ENCODE data around the gene DYNC1I2.
"Not testable (repeated sequence)": the region's sequence is repeated elsewhere in the genome, so short reads cannot be mapped to it uniquely, and the experiment has no call there.

Gene DYNC1I2

GRCh38 chr2:171735991-171736710 is 48.9 kb downstream of the DYNC1I2 start:
- ChIA-PET POLR2A (no interaction called here), CTCF (no interaction called here)
- TF ChIP-seq PKNOX1 (IDR thresholded peaks at IDR 0.05) = no peak
- no peak for TF ChIP-seq HDGF (IDR thresholded peaks at IDR 0.05; ENCODE audit: borderline replicate concordance)
- no peak for DNase-seq (ENCODE audit: extremely low spot score)

GRCh38 chr2:171741189-171741588 is 53.9 kb downstream of the DYNC1I2 start:
- DNase-seq (ENCODE audit: extremely low spot score) = no peak
- ChIA-PET CTCF (no interaction called here), POLR2A (no interaction called here)
- TF ChIP-seq ELF4 (IDR thresholded peaks at IDR 0.05) (no peak), NFRKB (IDR thresholded peaks at IDR 0.05) (no peak), SUZ12 (IDR thresholded peaks at IDR 0.05) (no peak)

GRCh38 chr2:171742760-171743159 is 55.5 kb downstream of the DYNC1I2 start:
- TF ChIP-seq ARNT (IDR thresholded peaks at IDR 0.05) = no peak
- TF ChIP-seq ELF4 (IDR thresholded peaks at IDR 0.05) = no peak
- TF ChIP-seq LEF1 (IDR thresholded peaks at IDR 0.05; ENCODE audit: borderline replicate concordance) = no peak
- TF ChIP-seq CTBP1 (IDR thresholded peaks at IDR 0.05; ENCODE audit: borderline replicate concordance) = no peak
- ChIA-PET POLR2A (no interaction called here), CTCF (no interaction called here)
- no peak for DNase-seq (ENCODE audit: extremely low spot score)

DNA sequence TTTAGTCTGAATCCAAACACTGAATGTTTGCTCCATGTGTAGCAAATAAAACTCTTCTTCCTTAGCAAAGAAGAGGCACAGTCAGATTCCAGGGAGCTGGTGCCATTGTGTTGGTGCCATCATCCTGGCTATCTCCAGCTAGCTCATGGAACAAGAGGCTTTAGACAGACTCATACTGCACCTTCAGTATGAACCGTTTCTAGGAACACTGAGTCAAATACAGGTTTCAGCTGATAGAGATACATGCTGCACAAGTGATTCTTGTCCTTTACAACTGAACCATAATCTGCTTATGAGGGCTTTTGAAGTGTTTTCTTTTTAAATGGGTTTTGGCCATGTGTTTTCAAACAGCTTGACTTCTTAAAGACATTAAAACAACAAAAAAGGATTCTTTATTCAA is 57.9 kb downstream of the DYNC1I2 start:
- TF ChIP-seq BHLHE40 (IDR thresholded peaks at IDR 0.05; ENCODE audit: borderline replicate concordance) = no peak
- no peak for TF ChIP-seq CTBP1 (IDR thresholded peaks at IDR 0.05; ENCODE audit: borderline replicate concordance)
- CTCF ChIA-PET = no interaction called here
- DNase-seq (ENCODE audit: extremely low spot score) = no peak
- POLR2A ChIA-PET = no interaction called here

DNA sequence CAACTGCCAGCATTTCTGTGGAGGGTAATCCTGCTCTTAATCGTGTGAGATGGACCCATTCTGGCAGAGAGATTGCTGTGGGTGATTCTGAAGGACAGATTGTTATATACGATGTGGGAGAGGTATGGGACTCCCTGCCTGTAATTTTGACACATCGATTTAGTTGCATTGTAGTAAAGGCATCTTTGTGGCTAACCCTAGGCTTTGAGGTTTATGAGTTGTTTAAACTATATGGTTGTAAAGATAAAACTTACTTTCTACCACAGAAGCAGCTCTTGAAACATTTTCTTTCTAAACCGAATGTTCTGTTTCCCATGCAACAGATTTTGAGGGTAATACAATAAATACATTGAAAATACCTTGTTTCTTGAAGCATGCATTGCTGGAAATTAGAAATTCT is 58.5 kb downstream of the DYNC1I2 start:
- POLR2A ChIA-PET = no interaction called here
- no peak for DNase-seq (ENCODE audit: extremely low spot score)
- CTCF ChIA-PET = interaction anchor here (0.7 kb wide), 2 partner anchors 107 to 360 kb away, joined by 3 read pairs; no protein-coding TSS in a partner anchor
- TF ChIP-seq ZNF384 (IDR thresholded peaks at IDR 0.05) (no peak), SUZ12 (IDR thresholded peaks at IDR 0.05) (no peak), CTBP1 (IDR thresholded peaks at IDR 0.05; ENCODE audit: borderline replicate concordance) (no peak), BHLHE40 (IDR thresholded peaks at IDR 0.05; ENCODE audit: borderline replicate concordance) (no peak), LEF1 (IDR thresholded peaks at IDR 0.05; ENCODE audit: borderline replicate concordance) (no peak), NFRKB (IDR thresholded peaks at IDR 0.05) (no peak)

DNA sequence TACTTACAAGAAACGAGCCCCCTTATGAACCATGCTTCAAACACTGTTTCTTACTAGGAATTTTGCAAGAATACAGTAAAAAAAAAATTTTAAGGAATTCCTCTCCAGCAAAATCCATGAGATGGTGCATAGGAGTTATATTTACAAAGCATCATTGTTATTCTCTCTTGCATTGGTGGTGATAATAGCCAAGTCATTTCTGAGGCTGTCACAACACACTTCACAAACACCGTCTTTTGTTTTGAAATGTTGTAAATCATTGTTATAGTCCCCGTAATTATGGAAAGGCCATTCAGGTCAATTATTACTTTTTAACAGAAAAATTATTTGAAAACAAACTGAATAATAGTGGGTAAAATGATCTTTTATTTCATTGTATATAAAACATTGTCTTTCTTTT is 60.1 kb downstream of the DYNC1I2 start:
- ChIA-PET CTCF (no interaction called here), POLR2A (no interaction called here)
- no peak for DNase-seq (ENCODE audit: extremely low spot score)
- TF ChIP-seq SUZ12 (IDR thresholded peaks at IDR 0.05) (no peak), CTBP1 (IDR thresholded peaks at IDR 0.05; ENCODE audit: borderline replicate concordance) (no peak), SP1 (IDR thresholded peaks at IDR 0.05) (no peak), ELF4 (IDR thresholded peaks at IDR 0.05) (no peak), BHLHE40 (IDR thresholded peaks at IDR 0.05; ENCODE audit: borderline replicate concordance) (no peak)

DNA sequence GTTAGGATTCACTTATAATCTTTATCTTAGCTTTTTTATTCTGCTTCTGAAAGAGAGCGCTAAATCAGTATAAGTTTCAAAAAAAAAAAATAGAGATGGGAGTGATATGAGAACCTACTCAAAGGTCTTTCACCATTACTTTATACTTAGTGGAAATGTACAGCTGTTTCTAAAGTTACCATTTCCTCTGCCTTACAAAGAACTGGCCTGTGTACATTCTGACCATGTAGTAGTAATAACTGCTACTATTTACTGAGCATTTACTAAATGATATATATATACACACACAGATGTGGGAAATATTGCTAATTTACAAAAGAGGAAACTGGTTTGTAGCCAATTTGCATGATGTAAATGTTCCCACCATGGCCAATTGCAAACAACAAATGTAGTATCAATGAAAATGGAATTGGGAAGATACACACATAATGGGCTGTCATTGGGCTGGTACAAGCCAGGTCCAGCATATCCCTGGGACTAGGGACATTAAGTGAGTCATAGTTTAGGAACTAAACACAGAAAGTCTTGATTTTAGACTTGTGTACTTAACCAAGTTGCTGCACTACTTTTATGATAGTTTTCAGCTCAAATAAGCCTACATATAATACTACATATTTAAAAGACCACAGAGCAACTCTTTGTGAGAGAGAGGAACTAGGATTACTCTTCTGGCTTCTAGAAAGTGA is 67.1 kb downstream of the DYNC1I2 start:
- TF ChIP-seq FOXK2 (IDR thresholded peaks at IDR 0.05) (no peak), HDGF (IDR thresholded peaks at IDR 0.05; ENCODE audit: borderline replicate concordance) (no peak), SUZ12 (IDR thresholded peaks at IDR 0.05) (no peak), PKNOX1 (IDR thresholded peaks at IDR 0.05) (no peak), ELF4 (IDR thresholded peaks at IDR 0.05) (no peak), FOXM1 (IDR thresholded peaks at IDR 0.05; ENCODE audit: borderline replicate concordance) (no peak), LEF1 (IDR thresholded peaks at IDR 0.05; ENCODE audit: borderline replicate concordance) (no peak), FOXA1 (IDR thresholded peaks at IDR 0.05) (no peak)
- POLR2A ChIA-PET = no interaction called here
- CTCF ChIA-PET = interaction anchor here (0.7 kb wide), 1 partner anchor 159 kb away, joined by 5 read pairs; no protein-coding TSS in a partner anchor
- no peak for DNase-seq (ENCODE audit: extremely low spot score)

- POLR2A ChIA-PET; DNase-seq (ENCODE audit: extremely low spot score); CTCF ChIA-PET: not testable (repeated sequence)
Observed at GRCh38 chr2:171758762-171759161, 71.5 kb downstream of the DYNC1I2 start.

GRCh38 chr2:171761176-171761575 is 73.9 kb downstream of the DYNC1I2 start:
- DNase-seq (ENCODE audit: extremely low spot score); CTCF ChIA-PET; POLR2A ChIA-PET: not testable (repeated sequence)

All from HEK293T (cell line).